K562 (cell line): Measurements from ENCODE around the gene ARHGAP31. TPM values are rescaled to one million over a fixed set of nuclear protein-coding genes. Genes with fewer than 3 reads are reported as not detected.

Experiments
- ARNT ChIP-seq, 2 experiments: fragments of 450-650 bp; IDR thresholded peaks; 2 replicates each; pipeline ENCODE4 v1.6.1; 2016; ENCODE audit warnings: mild to moderate bottlenecking in 1 of 2
- ATF1 ChIP-seq, 2 experiments: fragments of 450-650 bp in 1 of 2; IDR thresholded peaks; 2 replicates each; pipeline ENCODE4 v1.6.1; 2016; ENCODE audit warnings: missing compliant biosample characterization in 1 of 2, missing genetic modification characterization in 1 of 2
- CBX3 ChIP-seq, 2 experiments: IDR thresholded peaks; 1 replicate in 1 of 2; 2 replicates in 1 of 2; pipeline ENCODE4 v1.6.1; 2012; ENCODE audit warnings: inconsistent platforms in 2 of 2, low read length in 2 of 2, borderline replicate concordance in 1 of 2, control low read depth in 1 of 2
- CCNT2 ChIP-seq: IDR thresholded peaks from 2 replicates; pipeline ENCODE4 v1.6.1; 2011; ENCODE audit warnings: borderline replicate concordance, low read depth, mild to moderate bottlenecking, moderate library complexity, mixed read lengths, low read length; ENCODE audit not compliant: insufficient read length; ENCODE audit errors: extremely low read depth
- CEBPB ChIP-seq: fragments of 450-650 bp; IDR thresholded peaks from 2 replicates; pipeline ENCODE4 v1.6.1; 2016; ENCODE audit warnings: missing genetic modification characterization, missing compliant biosample characterization
- CEBPZ ChIP-seq: fragments of 150-350 bp; IDR thresholded peaks from 2 replicates; pipeline ENCODE4 v1.6.1; 2014; ENCODE audit warnings: low read depth, mild to moderate bottlenecking, low read length, borderline replicate concordance
- CTBP1 ChIP-seq: fragments of 450-650 bp; IDR thresholded peaks from 2 replicates; pipeline ENCODE4 v1.6.1; 2016; ENCODE audit warnings: borderline replicate concordance
- DEAF1 ChIP-seq: fragments of 450-650 bp; formaldehyde crosslinking; IDR thresholded peaks from 2 replicates; pipeline ENCODE4 v1.4.0; 2020; ENCODE audit warnings: mild to moderate bottlenecking, moderate library complexity
- EHMT2 ChIP-seq: fragments of 450-650 bp; IDR thresholded peaks from 2 replicates; pipeline ENCODE4 v1.6.1; 2018; ENCODE audit warnings: antibody characterized with exemption
- EP400 ChIP-seq: fragments of 450-650 bp; IDR thresholded peaks from 2 replicates; pipeline ENCODE4 v1.6.1; 2017; ENCODE audit warnings: antibody characterized with exemption, mild to moderate bottlenecking, moderate library complexity
- FOSL1 ChIP-seq: fragments of 200-800 bp; sonication (Bioruptor generic); conservative IDR thresholded peaks from 2 replicates; pipeline ENCODE4 v1.6.1; 2016; ENCODE audit warnings: missing genetic modification characterization, missing compliant biosample characterization
- FOXM1 ChIP-seq, 2 experiments: fragments of 450-650 bp in 1 of 2; sonication (generic) in 1 of 2; formaldehyde crosslinking in 1 of 2; IDR thresholded peaks; 2 replicates each; pipeline versions ENCODE4 v1.6.1 to v1.9.0; 2017 to 2022; ENCODE audit warnings: low read depth in 2 of 2, mild to moderate bottlenecking in 2 of 2, missing genetic modification reagents in 1 of 2, moderate library complexity in 1 of 2
- L3MBTL2 ChIP-seq: fragments of 450-650 bp; IDR thresholded peaks from 2 replicates; pipeline ENCODE4 v1.6.1; 2016; ENCODE audit warnings: mild to moderate bottlenecking, moderate library complexity
- MAZ ChIP-seq, 2 experiments: fragments of 450-650 bp in 1 of 2; sonication (generic) in 1 of 2; formaldehyde crosslinking; IDR thresholded peaks in 1 of 2; conservative IDR thresholded peaks in 1 of 2; 2 replicates each; pipeline versions ENCODE4 v1.4.0 to v1.5.0; 2020; ENCODE audit warnings: mild to moderate bottlenecking in 1 of 2, missing genetic modification reagents in 1 of 2
- MEIS2 ChIP-seq: fragments of 450-650 bp; IDR thresholded peaks from 2 replicates; pipeline ENCODE4 v1.6.1; 2014; ENCODE audit warnings: mild to moderate bottlenecking; ENCODE audit not compliant: partially characterized antibody
- NELFE ChIP-seq: IDR thresholded peaks from 2 replicates; pipeline ENCODE4 v1.6.1; 2011; ENCODE audit warnings: mild to moderate bottlenecking; ENCODE audit not compliant: insufficient read depth, insufficient read length
- POU5F1 ChIP-seq: fragments of 150-350 bp; IDR thresholded peaks from 2 replicates; pipeline ENCODE4 v1.6.1; 2014; ENCODE audit warnings: borderline replicate concordance, low read length, low read depth, mild to moderate bottlenecking; ENCODE audit not compliant: partially characterized antibody
- RAD51 ChIP-seq: fragments of 450-650 bp; IDR thresholded peaks from 2 replicates; pipeline ENCODE4 v1.7.1; 2016; ENCODE audit warnings: low read depth, mild to moderate bottlenecking, borderline replicate concordance
- SMARCA4 ChIP-seq: fragments of 450-650 bp; IDR thresholded peaks from 2 replicates; pipeline ENCODE4 v1.6.1; 2016
- SMARCE1 ChIP-seq: fragments of 450-650 bp; IDR thresholded peaks from 2 replicates; pipeline ENCODE4 v1.7.1; 2016; ENCODE audit warnings: mild to moderate bottlenecking
- TEAD4 ChIP-seq, 2 experiments: sonication (generic) in 1 of 2; formaldehyde crosslinking in 1 of 2; IDR thresholded peaks; 2 replicates each; pipeline versions ENCODE4 v1.6.1 to v1.8.0; 2012 to 2022; ENCODE audit warnings: borderline replicate concordance in 1 of 2, inconsistent platforms in 1 of 2, low read length in 1 of 2, mild to moderate bottlenecking in 1 of 2, missing genetic modification reagents in 1 of 2
- TRIM28 ChIP-seq: fragments of 450-650 bp; IDR thresholded peaks from 2 replicates; pipeline ENCODE4 v1.6.1; 2017
- ZEB2 ChIP-seq: fragments of 450-650 bp; IDR thresholded peaks from 2 replicates; pipeline ENCODE4 v1.6.1; 2016
- polyA plus RNA-seq, 8 experiments: library from polyadenylated mRNA; depleted of rRNA in 4 of 8; stranded (reverse) in 5 of 8; unstranded in 3 of 8; fragments of >200 nt; fragmentation: Nextera tagmentation in 2 of 8; fragmentation: Illumina TruSeq in 1 of 8; extraction: Ambion mirVana in 2 of 8; extraction: Trizol in 1 of 8; gene quantifications; 2 replicates each; pipeline versions ENCODE4 v1.2.1 to v1.2.3, GENCODE V29; 2011 to 2014; ENCODE audit warnings: inconsistent platforms in 1 of 8, missing spikeins in 1 of 8
- total RNA-seq, 7 experiments: library from RNA; depleted of rRNA in 6 of 7; stranded (reverse); fragments of >200 nt in 6 of 7; fragmentation: Illumina TruSeq in 2 of 7; extraction: Trizol in 2 of 7; gene quantifications; 2 replicates each; pipeline versions ENCODE4 v1.2.1 to v1.2.3, GENCODE V29; 2011 to 2021; ENCODE audit warnings: low replicate concordance in 1 of 7

ARHGAP31 gene
- total and polyA plus RNA-seq, 9 of the 15 experiments (the other 6 are each of a cell fraction or from before 2014, with no cell fraction given) = under 0.01 to 0.13 (median 0.06) TPM; not detected in 5

GRCh38 chr3:119417771-119418512 lies 123.8 kb downstream of the ARHGAP31 start (continued):
- TF ChIP-seq EP400 (0 out of 2 replicates have a peak, but pooled peaks have one; percentile 17), SMARCE1 (peak; percentile 66; the same call in 1 of the 2 replicates), ZEB2 (peak; percentile 54; the same call in 1 of the 2 replicates), L3MBTL2 (peak; percentile 86), CCNT2 (peak; percentile 50), FOXM1 (IDR thresholded peaks at IDR 0.05; ENCODE audit: low read depth) (peak; percentile 55; the same call in 1 of the 2 replicates), FOXM1 (CRISPR knock-in tag; IDR thresholded peaks at IDR 0.05; ENCODE audit: low read depth) (no peak), CBX3 (IDR thresholded peaks at IDR 0.05; ENCODE audit: borderline replicate concordance in 1 of 2, low read length in 2 of 2) (peak in 1 of 2 experiments; percentile 64; a peak in 2 of 3 replicates), TEAD4 (IDR thresholded peaks at IDR 0.05; ENCODE audit: low read length) (peak; percentile 93), TEAD4 (CRISPR knock-in tag; IDR thresholded peaks at IDR 0.05; ENCODE audit: borderline replicate concordance) (no peak), CEBPB (tag) (peak; percentile 59; the same call in 1 of the 2 replicates), CEBPZ (no peak), TRIM28 (0 out of 2 replicates have a peak, but pooled peaks have one; percentile 25), MAZ (CRISPR knock-in tag; conservative IDR thresholded peaks at IDR 0.05 in 1 of 2, IDR thresholded peaks at IDR 0.05 in 1 of 2) (0 out of 4 replicates have a peak, but pooled peaks of 1 of the 2 experiments have one; percentile 16), POU5F1 (no peak), MEIS2 (peak; percentile 96), ARNT (IDR thresholded peaks at IDR 0.05) (0 out of 4 replicates have a peak, but pooled peaks of 1 of the 2 experiments have one; percentile 60), RAD51 (peak; percentile 30; the same call in 1 of the 2 replicates), ATF1 (CRISPR knock-in tag; IDR thresholded peaks at IDR 0.05) (no peak), ATF1 (tag; IDR thresholded peaks at IDR 0.05) (peak; percentile 65), NELFE (no peak), DEAF1 (CRISPR knock-in tag) (no peak), CTBP1 (peak; percentile 64; the same call in 1 of the 2 replicates), EHMT2 (peak; percentile 58), SMARCA4 (peak; percentile 83), FOSL1 (tag) (0 out of 2 replicates have a peak, but pooled peaks have one; percentile 14)
